Ureter (tissue), 1 donor: ENCODE measurements around the gene OR52N5. TPM values are rescaled to one million over a fixed set of nuclear protein-coding genes. Genes with fewer than 3 reads are reported as not detected.

Source experiments
- total RNA-seq: library from RNA; stranded (reverse); gene quantifications from one replicate; pipeline ENCODE4 v1.2.4, GENCODE V29; 2023
- donor health status: DM: yes; HTN: yes; CAD: no.

The OR52N5 gene
- total RNA-seq, 1 donor from 2014 or later = not detected

Other genes with a start within 250 kb of the OR52N5 start
- 0.73 TPM for gene OR52H1, start 234.8 kb downstream of the OR52N5 start, total RNA-seq
- not detected for gene OR52B6, start 202.5 kb downstream of the OR52N5 start, total RNA-seq
- 13.5 TPM for gene TRIM6, start 186.7 kb downstream of the OR52N5 start, total RNA-seq
- gene TRIM34, start 158.4 kb downstream of the OR52N5 start, total RNA-seq = 9.1 TPM
- 34.5 TPM for gene TRIM5, start 98.3 kb downstream of the OR52N5 start, total RNA-seq
- 86.6 TPM for gene TRIM22, start 93.6 kb downstream of the OR52N5 start, total RNA-seq
- 0.26 TPM for gene OR56B1, start 46.9 kb downstream of the OR52N5 start, total RNA-seq
- gene OR52N4, start 29.1 kb downstream of the OR52N5 start, total RNA-seq = 0.75 TPM
- 0.26 TPM for gene OR52N1, start 7.9 kb upstream of the OR52N5 start, total RNA-seq
- not detected for gene OR52N2, start 25.6 kb upstream of the OR52N5 start, total RNA-seq
- gene OR52E6, start 58.5 kb upstream of the OR52N5 start, total RNA-seq = not detected
- not detected for gene OR52E8, start 74.3 kb upstream of the OR52N5 start, total RNA-seq
- gene OR52E4, start 97.3 kb upstream of the OR52N5 start, total RNA-seq = not detected
- not detected for gene OR52E5, start 109.9 kb upstream of the OR52N5 start, total RNA-seq
- not detected for gene OR56A3, start 158.9 kb upstream of the OR52N5 start, total RNA-seq
- gene OR56A5, start 185.1 kb upstream of the OR52N5 start, total RNA-seq = not detected
- not detected for gene OR52L1, start 203.6 kb upstream of the OR52N5 start, total RNA-seq
- 0.10 TPM for gene OR56A4, start 223.6 kb upstream of the OR52N5 start, total RNA-seq
- gene OR56A1, start 247.4 kb upstream of the OR52N5 start, total RNA-seq = 0.05 TPM